ENCODE measurements around the gene DUSP23. TPM values are rescaled to one million over a fixed set of nuclear protein-coding genes. Genes with fewer than 3 reads are reported as not detected.

DUSP23 gene
- total and polyA plus RNA-seq, 10 of the 15 experiments (the other 5 are each of a cell fraction or from before 2014, with no cell fraction given): 1.1 to 6.9 (median 4.1) TPM; not detected in 1

DNA sequence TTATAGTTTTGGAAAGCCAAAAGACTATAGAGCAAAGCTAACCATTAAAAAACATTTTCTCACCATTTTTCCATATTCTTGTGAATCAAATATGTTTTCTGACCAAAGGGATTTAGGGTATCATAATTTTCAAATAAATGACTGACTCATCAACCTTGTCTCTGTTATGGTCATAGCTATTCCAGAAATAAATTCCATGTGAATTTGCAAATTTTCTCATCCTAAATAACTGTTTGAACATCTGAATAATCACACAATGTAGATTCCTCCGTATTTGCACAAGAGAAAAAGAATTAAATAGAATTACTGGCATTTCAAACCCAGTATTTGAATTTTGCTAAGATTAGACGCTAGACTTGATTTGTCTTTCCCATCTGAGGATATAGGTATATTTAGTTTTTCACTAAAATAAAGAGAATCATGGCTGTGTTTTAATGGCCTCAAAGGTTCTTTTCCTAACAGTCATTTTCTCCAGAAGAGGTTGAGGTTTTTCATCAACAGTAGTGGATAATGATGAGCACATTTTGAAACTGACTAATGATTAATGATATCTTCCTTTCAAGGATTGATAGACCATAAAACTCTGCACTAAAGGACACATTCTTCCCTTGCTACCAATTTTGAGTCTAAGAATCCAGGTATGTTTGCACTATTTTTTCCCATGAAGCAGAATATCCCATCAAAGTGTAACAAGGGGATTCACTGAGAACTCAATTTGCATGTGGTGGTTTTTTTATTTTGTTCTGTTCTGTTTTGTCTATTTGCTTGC lies 9.5 kb upstream of the DUSP23 start:
- Histone ChIP-seq H3K9ac (ENCODE audit: control insufficient read depth, insufficient read depth, low read length) (no peak overlapping the region), H3K9me3 (replicated peaks; ENCODE audit: control insufficient read depth, insufficient read depth, low read length) (no peaks in the 10 kb centered on the region), H3K36me3 (ENCODE audit: control insufficient read depth in 2 of 2, insufficient read depth in 2 of 2, low read length in 1 of 2) (no peaks in the 10 kb centered on the region), H3K27me3 (replicated peaks in 1 of 2; ENCODE audit: control insufficient read depth in 2 of 2, insufficient read depth in 2 of 2, low read length in 1 of 2) (no peaks in the 10 kb centered on the region), H3K27ac (ENCODE audit: control insufficient read depth, insufficient read depth) (no peak overlapping the region), H3K4me2 (ENCODE audit: control insufficient read depth, insufficient read depth) (no peak overlapping the region), H4K20me1 (ENCODE audit: control insufficient read depth, insufficient read depth) (no peaks in the 10 kb centered on the region), H3K79me2 (ENCODE audit: control insufficient read depth, insufficient read depth, low read length) (no peaks in the 10 kb centered on the region), H3K4me1 (ENCODE audit: control insufficient read depth, insufficient read depth, low read length) (no peaks in the 10 kb centered on the region), H3K4me3 (no peak overlapping the region), H2AFZ (ENCODE audit: control insufficient read depth, low read depth, low read length) (no peak overlapping the region)
- DNase-seq (ENCODE audit: low read depth, low spot score) (no peak), FAIRE-seq (no peak), ATAC-seq (no peak)
- ChIA-PET CTCF (no interaction called here), RAD21 (ENCODE audit: unreplicated experiment) (no interaction called here), SMC1A (ENCODE audit: uncharacterized antibody, unreplicated experiment) (no interaction called here), POLR2A (no interaction called here)
- no TSS peak for BruUV-seq (replicated peaks)
- intact Hi-C loops (cut with micrococcal nuclease; ENCODE audit: unreplicated experiment) (no loop called here), in situ Hi-C loops (cut with MboI) (no loop called here)
- TF ChIP-seq SPI1 (IDR thresholded peaks at IDR 0.05; ENCODE audit: borderline replicate concordance, insufficient read depth, low read depth, low read length): no peak
- WGBS (ENCODE audit: insufficient coverage, insufficient replicate concordance, low lambda C conversion rate, missing lambda C conversion rate): 28% methylated on average over 2 of the region's 2 CpGs

DNA sequence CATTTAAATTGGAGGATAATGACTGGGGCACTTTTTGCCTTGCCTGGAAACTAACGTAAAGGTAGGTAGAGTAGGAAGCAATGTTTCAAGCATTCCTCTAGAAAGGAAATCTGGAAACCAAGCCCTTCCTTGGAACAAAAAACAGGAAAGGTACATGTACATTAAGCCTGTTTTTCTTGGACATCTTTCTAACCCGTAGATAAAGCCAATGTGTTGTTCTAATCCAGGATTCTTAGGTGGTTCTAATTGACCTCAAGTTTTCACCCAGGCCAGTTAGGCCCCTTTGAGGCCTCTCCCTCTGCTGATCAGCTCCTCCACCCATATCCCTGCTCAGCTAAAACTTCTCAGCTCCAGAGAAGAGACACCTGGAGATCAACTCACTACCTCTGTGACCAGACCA lies 6.3 kb upstream of the DUSP23 start:
- no peaks in the 10 kb centered on the region for H3K79me2 ChIP-seq (ENCODE audit: control insufficient read depth, insufficient read depth, low read length)
- H2AFZ ChIP-seq (ENCODE audit: control insufficient read depth, low read depth, low read length): no peak overlapping the region
- H3K4me1 ChIP-seq (ENCODE audit: control insufficient read depth, insufficient read depth, low read length): no peaks in the 10 kb centered on the region
- no peaks in the 10 kb centered on the region for H3K27me3 ChIP-seq (replicated peaks in 1 of 2; ENCODE audit: control insufficient read depth in 2 of 2, insufficient read depth in 2 of 2, low read length in 1 of 2)
- no peak for ATAC-seq
- no peak for FAIRE-seq
- no peak overlapping the region for H3K4me3 ChIP-seq
- H4K20me1 ChIP-seq (ENCODE audit: control insufficient read depth, insufficient read depth): no peaks in the 10 kb centered on the region
- in situ Hi-C loops (cut with MboI) (no loop called here), intact Hi-C loops (cut with micrococcal nuclease; ENCODE audit: unreplicated experiment) (no loop called here)
- no peak for DNase-seq (ENCODE audit: low read depth, low spot score)
- H3K9ac ChIP-seq (ENCODE audit: control insufficient read depth, insufficient read depth, low read length): no peak overlapping the region
- no peak overlapping the region for H3K27ac ChIP-seq (ENCODE audit: control insufficient read depth, insufficient read depth)
- WGBS (ENCODE audit: insufficient coverage, insufficient replicate concordance, low lambda C conversion rate, missing lambda C conversion rate): 3% methylated on average over 2 of the region's 2 CpGs
- H3K36me3 ChIP-seq (ENCODE audit: control insufficient read depth in 2 of 2, insufficient read depth in 2 of 2, low read length in 1 of 2): no peaks in the 10 kb centered on the region
- ChIA-PET RAD21 (ENCODE audit: unreplicated experiment) (no interaction called here), SMC1A (ENCODE audit: uncharacterized antibody, unreplicated experiment) (interaction anchor here (0.6 kb wide), 1 partner anchor 9 kb away, joined by 3 read pairs; no protein-coding TSS in a partner anchor), CTCF (interaction anchor here (0.9 to 1.1 kb wide), 2 partner anchors 15 to 25 kb away, joined by 3 to 4 read pairs; no protein-coding TSS in a partner anchor), POLR2A (no interaction called here)
- H3K4me2 ChIP-seq (ENCODE audit: control insufficient read depth, insufficient read depth): no peak overlapping the region
- BruUV-seq (replicated peaks): no TSS peak
- no peaks in the 10 kb centered on the region for H3K9me3 ChIP-seq (replicated peaks; ENCODE audit: control insufficient read depth, insufficient read depth, low read length)
- TF ChIP-seq NR2F1 (conservative IDR thresholded peaks at IDR 0.05) (no peak), KLF5 (IDR thresholded peaks at IDR 0.05; ENCODE audit: partially characterized antibody) (no peak), CHD1 (IDR thresholded peaks at IDR 0.05; ENCODE audit: low read depth, low read length) (no peak), CREM (IDR thresholded peaks at IDR 0.05; ENCODE audit: low read depth) (no peak), BRCA1 (IDR thresholded peaks at IDR 0.05; ENCODE audit: low read depth, low read length) (no peak), ZNF217 (IDR thresholded peaks at IDR 0.05) (no peak), HDAC6 (IDR thresholded peaks at IDR 0.05; ENCODE audit: unreplicated experiment) (no peak), EP300 (IDR thresholded peaks at IDR 0.05; ENCODE audit: borderline replicate concordance in 1 of 2, control insufficient read depth in 1 of 2, low read depth in 2 of 2, low read length in 2 of 2) (no peak), PAX5 (IDR thresholded peaks at IDR 0.05; ENCODE audit: borderline replicate concordance, low read depth, low read length) (no peak), SP1 (IDR thresholded peaks at IDR 0.05; ENCODE audit: low read depth, low read length) (no peak), ZNF622 (IDR thresholded peaks at IDR 0.05) (no peak)
- TF ChIP-seq, protein P1, sequence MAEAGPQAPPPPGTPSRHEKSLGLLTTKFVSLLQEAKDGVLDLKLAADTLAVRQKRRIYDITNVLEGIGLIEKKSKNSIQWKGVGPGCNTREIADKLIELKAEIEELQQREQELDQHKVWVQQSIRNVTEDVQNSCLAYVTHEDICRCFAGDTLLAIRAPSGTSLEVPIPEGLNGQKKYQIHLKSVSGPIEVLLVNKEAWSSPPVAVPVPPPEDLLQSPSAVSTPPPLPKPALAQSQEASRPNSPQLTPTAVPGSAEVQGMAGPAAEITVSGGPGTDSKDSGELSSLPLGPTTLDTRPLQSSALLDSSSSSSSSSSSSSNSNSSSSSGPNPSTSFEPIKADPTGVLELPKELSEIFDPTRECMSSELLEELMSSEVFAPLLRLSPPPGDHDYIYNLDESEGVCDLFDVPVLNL (IDR thresholded peaks at IDR 0.05; ENCODE audit: low read depth, low read length): no peak
- TF ChIP-seq, protein P2, sequence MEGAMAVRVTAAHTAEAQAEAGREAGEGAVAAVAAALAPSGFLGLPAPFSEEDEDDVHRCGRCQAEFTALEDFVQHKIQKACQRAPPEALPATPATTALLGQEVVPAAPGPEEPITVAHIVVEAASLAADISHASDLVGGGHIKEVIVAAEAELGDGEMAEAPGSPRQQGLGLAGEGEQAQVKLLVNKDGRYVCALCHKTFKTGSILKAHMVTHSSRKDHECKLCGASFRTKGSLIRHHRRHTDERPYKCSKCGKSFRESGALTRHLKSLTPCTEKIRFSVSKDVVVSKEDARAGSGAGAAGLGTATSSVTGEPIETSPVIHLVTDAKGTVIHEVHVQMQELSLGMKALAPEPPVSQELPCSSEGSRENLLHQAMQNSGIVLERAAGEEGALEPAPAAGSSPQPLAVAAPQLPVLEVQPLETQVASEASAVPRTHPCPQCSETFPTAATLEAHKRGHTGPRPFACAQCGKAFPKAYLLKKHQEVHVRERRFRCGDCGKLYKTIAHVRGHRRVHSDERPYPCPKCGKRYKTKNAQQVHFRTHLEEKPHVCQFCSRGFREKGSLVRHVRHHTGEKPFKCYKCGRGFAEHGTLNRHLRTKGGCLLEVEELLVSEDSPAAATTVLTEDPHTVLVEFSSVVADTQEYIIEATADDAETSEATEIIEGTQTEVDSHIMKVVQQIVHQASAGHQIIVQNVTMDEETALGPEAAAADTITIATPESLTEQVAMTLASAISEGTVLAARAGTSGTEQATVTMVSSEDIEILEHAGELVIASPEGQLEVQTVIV (IDR thresholded peaks at IDR 0.05; ENCODE audit: borderline replicate concordance, partially characterized antibody): no peak

Data from GM12878 (cell line).